Ovary (tissue), 9 donors: ENCODE measurements around the gene PLCL1. TPM values are rescaled to one million over a fixed set of nuclear protein-coding genes. Genes with fewer than 3 reads are reported as not detected.

Experiments used
- DNase-seq, 5 donors: peaks; one replicate each; pipeline ENCODE4 v3.0.0-alpha.2; 2019 to 2020
- H3K27ac ChIP-seq, 2 donors: fragments of 200-600 bp; one replicate each; pipeline versions ENCODE4 v1.5.1 to v1.8.0; 2019 to 2022
- H3K27me3 ChIP-seq: fragments of 200-600 bp; one replicate; pipeline ENCODE4 v1.8.0; 2022
- H3K36me3 ChIP-seq: fragments of 200-600 bp; sonication (generic); one replicate; pipeline ENCODE4 v1.5.1; 2019
- H3K4me1 ChIP-seq: one replicate; pipeline ENCODE4 v1.8.1; 2013; ENCODE audit warnings: mild to moderate bottlenecking, moderate library complexity; ENCODE audit not compliant: insufficient read depth
- H3K4me3 ChIP-seq: fragments of 200-600 bp; sonication (generic); one replicate; pipeline ENCODE4 v1.5.1; 2017
- H3K9me3 ChIP-seq, 2 donors: fragments of 200-600 bp in 1 of 2; sonication (generic) in 1 of 2; one replicate each; pipeline versions ENCODE4 v1.5.1 to v1.8.1; 2013 to 2019; ENCODE audit warnings: mild to moderate bottlenecking in 1 of 2, moderate library complexity in 1 of 2
- CTCF ChIP-seq, 3 donors: fragments of 450-650 bp in 2 of 3; fragments of 200-600 bp in 1 of 3; IDR thresholded peaks; one replicate each; pipeline versions ENCODE4 v1.5.1 to v1.8.0; 2016 to 2022; ENCODE audit warnings: antibody characterized with exemption in 3 of 3, mild to moderate bottlenecking in 1 of 3
- EP300 ChIP-seq: sonication (generic); formaldehyde crosslinking; IDR thresholded peaks from one replicate; pipeline ENCODE4 v1.6.1; 2017; ENCODE audit warnings: antibody characterized with exemption
- POLR2A ChIP-seq: fragments of 450-650 bp; IDR thresholded peaks from one replicate; pipeline ENCODE4 v1.6.1; 2017; ENCODE audit warnings: antibody characterized with exemption, mild to moderate bottlenecking, moderate library complexity
- WGBS, 3 donors: extraction: QIAGEN DNeasy Blood & Tissue Kit in 1 of 3; methylation state at CpG; one replicate each; pipeline versions ENCODE4 v1.1.5 to v1.1.7; 2013 to 2017; 5-methylcytosine and 5-hydroxymethylcytosine counted together
- intact Hi-C, 4 donors: fragments of 100-400 bp; cut with DNase I; formaldehyde crosslinking; loops; one replicate each; pipeline versions ENCODE4 v1.11.0 to v1.15.1; 2022 to 2023
- polyA plus RNA-seq, 2 donors: library from polyadenylated mRNA; stranded (reverse); fragments of 200-250 nt in 1 of 2; fragments of 350-450 nt in 1 of 2; fragmentation: Illumina TruSeq in 1 of 2; extraction: RNeasy Lipid Tissue Mini Kit (QIAGEN cat#74804) in 1 of 2; gene quantifications; one replicate each; pipeline ENCODE4 v1.2.3, GENCODE V29; 2013 to 2014
- total RNA-seq, 7 donors: library from RNA; depleted of rRNA in 2 of 7; stranded (reverse); fragments of >200 nt in 2 of 7; fragmentation: NEBNext Ultra II Directional in 3 of 7; extraction: Animal tissue kit (Norgen Biotek cat#: 25700) in 3 of 7; gene quantifications; one replicate each; pipeline versions ENCODE4 v1.1.0 to v1.2.4, GENCODE V29; 2016 to 2023
- donor health status: DM: no; HTN: no; CAD: no; lungs with moderate emphysema.
- donor health status: DM: no; HTN: no; CAD: no.
- donor health status: Bipolar disorder and iron deficiency.
- donor health status: DM: yes; HTN: yes; CAD: no.
- donor health status: DM: no; HTN: no; CAD: no.
- donor health status: DM: yes; HTN: yes; CAD: no.

PLCL1 gene
- total and polyA plus RNA-seq, 9 donors: 8.4 to 17.9 (median 11.1) TPM

- no peaks in the 10 kb centered on the region for H3K36me3 ChIP-seq
- DNase-seq: no peak
- intact Hi-C loops: no loop called here
- H3K9me3 ChIP-seq: no peaks in the 10 kb centered on the region
- H3K27me3 ChIP-seq: no peaks in the 10 kb centered on the region
- H3K27ac ChIP-seq: no peak overlapping the region
- WGBS, 3 donors: 85 to 94% (median 87%) methylated on average over 2 of the region's 2 CpGs
- no peak overlapping the region for H3K4me3 ChIP-seq
- H3K4me1 ChIP-seq: peaks cover 6% of the 10 kb centered on the region
- TF ChIP-seq CTCF (IDR thresholded peaks at IDR 0.05) (no peak), POLR2A (no peak), EP300 (no peak)
Observed at GRCh38 chr2:197904446-197904845, 100.1 kb downstream of the PLCL1 start.

DNA sequence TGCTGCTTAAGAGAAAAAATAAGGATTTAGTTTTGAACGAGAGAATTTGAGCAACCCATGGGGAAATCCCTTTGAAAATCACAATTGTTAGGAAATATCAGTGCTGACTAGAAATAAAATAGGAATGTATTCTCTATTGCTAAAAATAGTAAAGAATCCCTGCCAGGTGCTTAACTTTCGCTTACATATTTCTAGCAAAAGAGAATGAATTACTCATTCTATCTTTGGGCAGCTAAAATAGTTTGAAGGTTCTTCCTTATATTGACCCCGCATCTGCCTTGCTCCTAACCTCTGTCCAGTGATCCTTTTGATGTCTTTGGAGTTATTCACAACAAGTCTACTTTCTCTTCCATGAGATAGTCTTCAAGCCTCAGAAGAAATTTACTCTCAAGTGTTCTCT, 103.8 kb downstream of the PLCL1 start:
- H3K27ac ChIP-seq: no peak overlapping the region
- H3K9me3 ChIP-seq: no peaks in the 10 kb centered on the region
- H3K4me1 ChIP-seq: peaks cover 9% of the 10 kb centered on the region
- H3K36me3 ChIP-seq: no peaks in the 10 kb centered on the region
- no peak for DNase-seq
- intact Hi-C loops: no loop called here
- TF ChIP-seq POLR2A (no peak), EP300 (no peak), CTCF (IDR thresholded peaks at IDR 0.05) (no peak)
- H3K27me3 ChIP-seq: no peaks in the 10 kb centered on the region
- H3K4me3 ChIP-seq: no peak overlapping the region
- 30 to 60% (median 50%) methylated on average over 3 of the region's 3 CpGs for WGBS, 3 donors

- Histone ChIP-seq H3K9me3 (no peaks in the 10 kb centered on the region), H3K36me3 (no peaks in the 10 kb centered on the region), H3K4me3 (no peak overlapping the region), H3K27ac (no peak overlapping the region), H3K4me1 (peaks cover 9% of the 10 kb centered on the region), H3K27me3 (no peaks in the 10 kb centered on the region)
- intact Hi-C loops: no loop called here
- DNase-seq: no peak
- TF ChIP-seq EP300: no peak
- no peak for TF ChIP-seq CTCF (IDR thresholded peaks at IDR 0.05)
- no peak for TF ChIP-seq POLR2A
- WGBS, 3 donors: 26 to 33% (median 31%) methylated on average over 8 of the region's 8 CpGs
Observed at GRCh38 chr2:197908990-197909776, 104.8 kb downstream of the PLCL1 start.

- Histone ChIP-seq H3K36me3 (no peaks in the 10 kb centered on the region), H3K4me3 (no peak overlapping the region), H3K27me3 (no peaks in the 10 kb centered on the region), H3K4me1 (peaks cover 14% of the 10 kb centered on the region), H3K9me3 (no peaks in the 10 kb centered on the region), H3K27ac (no peak overlapping the region)
- 73 to 82% (median 76%) methylated on average over 3 of the region's 3 CpGs for WGBS, 3 donors
- DNase-seq: no peak
- TF ChIP-seq CTCF (IDR thresholded peaks at IDR 0.05) (no peak), EP300 (no peak), POLR2A (no peak)
- intact Hi-C loops: no loop called here
Observed at GRCh38 chr2:197911667-197912066, 107.3 kb downstream of the PLCL1 start.
